Left renal cortex interstitium (tissue), 4 donors: ENCODE results near the gene SP140. TPM values are rescaled to one million over a fixed set of nuclear protein-coding genes. Genes with fewer than 3 reads are reported as not detected.
"Not testable (repeated sequence)": the region's sequence is repeated elsewhere in the genome, so short reads cannot be mapped to it uniquely, and the experiment has no call there.

Source experiments
- DNase-seq, 4 donors: peaks; one replicate each; pipeline ENCODE4 v3.0.0-alpha.2; 2013; ENCODE audit warnings: low read depth in 4 of 4, low spot score in 2 of 4, missing footprints in 1 of 4
- polyA plus RNA-seq, 4 donors: library from polyadenylated mRNA; unstranded; fragments of 120-200 nt; gene quantifications; one replicate each; pipeline ENCODE4 v1.2.1, GENCODE V29; 2013; ENCODE audit not compliant: insufficient read length in 4 of 4

Gene SP140
- polyA plus RNA-seq, 4 donors = 0.24 to 1.4 (median 0.91) TPM

DNA sequence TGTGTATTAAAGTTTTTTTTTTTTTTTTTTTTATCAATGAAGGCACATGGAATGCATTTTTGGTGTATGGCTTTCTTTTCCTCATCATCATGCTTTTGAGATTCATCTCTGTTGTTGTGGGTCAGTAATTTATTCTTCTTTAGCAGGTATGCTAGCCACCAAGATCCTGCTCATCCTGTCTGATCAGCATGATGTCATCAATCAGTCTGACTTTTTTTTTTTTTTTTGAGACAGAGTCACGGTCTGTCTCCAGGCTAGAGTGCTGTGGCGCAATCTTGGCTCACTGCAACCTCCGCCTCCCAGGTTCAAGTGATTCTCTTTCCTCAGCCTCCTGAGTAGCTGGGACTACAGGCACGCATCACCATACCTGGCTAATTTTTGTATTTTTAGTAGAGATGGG, 2.7 kb upstream of the SP140 start:
- DNase-seq = not testable (repeated sequence)

- DNase-seq = no peak
Observed at GRCh38 chr2:230224458-230224857, 1.1 kb upstream of the SP140 start.

GRCh38 chr2:230226051-230226551, 565 bp downstream of the SP140 start:
- DNase-seq = no peak

DNA sequence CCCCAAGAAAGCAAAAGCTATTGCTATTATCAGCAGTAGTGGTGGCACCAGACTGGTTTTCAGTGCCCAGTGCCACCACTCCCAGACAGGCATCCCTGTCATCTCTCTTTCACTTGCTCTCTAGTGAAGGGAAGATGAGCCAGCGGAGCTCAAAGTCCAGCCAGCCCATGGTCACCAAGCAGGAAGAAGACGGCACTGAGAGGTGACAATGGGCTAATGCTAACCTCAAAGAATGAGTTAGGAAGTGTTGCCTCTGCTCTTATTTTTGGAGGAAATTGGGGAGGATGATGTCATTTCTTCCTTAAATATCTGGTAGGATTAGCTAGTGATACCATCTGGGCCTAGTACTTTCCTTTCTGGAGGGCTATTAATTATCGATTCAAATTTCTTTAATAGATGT, 1.7 kb downstream of the SP140 start:
- DNase-seq = no peak

DNA sequence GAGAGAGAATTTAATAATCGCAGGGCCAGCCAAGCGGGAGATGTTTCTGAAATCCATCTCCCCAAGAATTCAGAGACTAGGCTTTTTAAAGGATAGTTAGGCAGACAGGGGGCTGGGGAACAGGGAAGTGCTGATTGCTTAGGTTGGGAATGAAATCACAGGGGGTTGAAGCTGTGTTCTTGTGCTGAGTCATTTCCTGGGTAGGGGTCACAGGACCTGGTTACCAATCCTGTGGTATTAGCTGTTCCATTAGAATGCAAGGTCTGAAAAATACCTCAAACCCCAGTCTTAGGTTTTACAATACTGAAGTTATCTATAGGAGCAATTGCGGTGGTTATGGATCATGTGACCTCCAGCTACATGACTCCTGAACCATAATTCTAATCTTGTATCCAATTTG, 4.6 kb downstream of the SP140 start:
- DNase-seq = no peak

- no peak for DNase-seq
Observed at GRCh38 chr2:230230496-230231200, 5.1 kb downstream of the SP140 start.

GRCh38 chr2:230231251-230231650, 5.7 kb downstream of the SP140 start:
- no peak for DNase-seq

DNA sequence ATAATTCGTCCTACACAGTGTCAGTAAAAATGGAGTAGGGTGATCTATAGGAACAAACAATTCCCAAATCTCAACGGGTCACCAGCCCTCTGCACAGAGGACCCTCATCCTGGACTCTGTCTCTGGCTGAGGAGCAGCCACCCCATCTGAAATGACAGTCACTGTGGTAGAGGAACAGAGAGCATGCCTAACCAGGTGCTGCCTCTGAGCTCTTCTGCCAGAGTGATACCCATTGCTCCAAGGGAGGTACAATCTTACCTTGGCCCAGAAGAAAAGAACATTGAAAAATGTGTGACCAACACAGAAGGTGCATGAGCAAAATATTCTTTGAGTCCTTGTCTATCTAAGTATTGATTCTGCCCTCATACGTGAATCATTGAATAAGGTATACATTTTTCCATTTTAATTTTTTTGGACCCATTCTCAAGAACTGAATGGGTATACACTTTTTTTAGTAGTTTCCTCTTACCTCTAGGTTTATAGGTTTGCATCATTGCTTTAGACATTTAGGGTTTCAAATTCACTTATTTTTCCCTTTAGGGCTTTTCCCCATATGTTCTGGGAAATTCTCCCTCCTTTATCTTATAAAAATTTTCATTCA, 8.7 kb downstream of the SP140 start:
- no peak for DNase-seq

DNA sequence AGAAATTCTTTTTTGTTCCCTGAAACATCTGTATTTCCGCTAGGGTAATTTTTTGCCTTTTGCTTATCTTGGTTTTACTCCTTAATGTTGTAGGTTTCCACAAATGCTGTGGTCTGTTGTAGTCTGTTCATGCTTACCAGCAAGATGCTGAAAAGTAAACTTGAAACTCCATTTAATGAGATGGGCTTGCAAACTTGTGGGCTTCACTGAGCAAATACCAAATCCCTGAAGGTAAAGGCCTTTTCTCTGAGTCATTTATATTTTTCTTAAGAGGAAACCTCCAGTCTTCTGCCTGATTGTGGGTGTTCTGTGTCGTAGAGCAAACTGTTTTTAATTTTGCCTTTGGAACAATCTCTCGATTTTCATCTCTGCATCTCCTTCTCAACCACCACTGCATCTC, 9.3 kb downstream of the SP140 start:
- DNase-seq = no peak

- no peak for DNase-seq
Observed at GRCh38 chr2:230244211-230244610, 18.7 kb downstream of the SP140 start.

GRCh38 chr2:230246206-230246605, 20.7 kb downstream of the SP140 start:
- DNase-seq = no peak

DNA sequence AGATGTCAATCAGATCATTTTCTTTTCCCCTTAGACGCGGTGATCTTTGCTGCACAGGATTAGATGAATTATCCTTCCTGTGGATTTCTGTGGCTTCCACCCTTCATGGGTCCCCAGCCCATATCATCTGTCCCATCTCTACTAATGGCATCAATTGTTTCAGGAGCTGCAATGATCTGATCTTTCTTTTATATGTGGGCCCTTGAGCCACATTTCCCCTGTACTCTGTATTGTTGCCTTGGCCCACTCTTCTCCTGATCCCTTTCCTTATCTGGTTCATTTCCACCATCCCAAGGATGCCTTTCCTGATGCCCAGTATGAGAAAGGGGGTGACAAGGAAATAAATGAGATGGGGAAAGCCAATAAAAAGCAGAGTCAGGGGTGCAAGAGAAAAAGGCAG, 24.7 kb downstream of the SP140 start:
- no peak for DNase-seq

GRCh38 chr2:230254152-230254881, 28.8 kb downstream of the SP140 start:
- no peak for DNase-seq

- DNase-seq = no peak
Observed at GRCh38 chr2:230256733-230257332, 31.3 kb downstream of the SP140 start.

DNA sequence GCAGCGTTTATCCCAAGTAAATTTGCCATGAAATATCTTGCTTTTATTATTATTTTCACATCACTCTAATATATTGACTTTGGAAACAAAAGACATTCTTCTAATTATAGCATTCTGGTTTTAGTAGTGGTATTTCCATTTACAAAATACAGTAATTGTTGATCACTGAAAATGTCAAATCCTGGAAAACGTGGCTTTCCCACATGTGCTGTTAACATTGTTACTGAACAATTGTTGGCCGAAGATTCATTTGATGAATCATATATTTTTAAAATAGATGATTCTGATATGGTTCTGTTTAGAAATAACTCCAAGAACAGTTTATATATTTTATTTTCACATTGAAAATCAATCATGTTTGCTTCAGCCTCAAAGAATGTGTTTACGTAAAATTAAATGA, 32.9 kb downstream of the SP140 start:
- no peak for DNase-seq

GRCh38 chr2:230262246-230262645, 36.7 kb downstream of the SP140 start:
- DNase-seq = no peak

- not testable (repeated sequence) for DNase-seq
Observed at GRCh38 chr2:230264945-230265344, 39.4 kb downstream of the SP140 start.

DNA sequence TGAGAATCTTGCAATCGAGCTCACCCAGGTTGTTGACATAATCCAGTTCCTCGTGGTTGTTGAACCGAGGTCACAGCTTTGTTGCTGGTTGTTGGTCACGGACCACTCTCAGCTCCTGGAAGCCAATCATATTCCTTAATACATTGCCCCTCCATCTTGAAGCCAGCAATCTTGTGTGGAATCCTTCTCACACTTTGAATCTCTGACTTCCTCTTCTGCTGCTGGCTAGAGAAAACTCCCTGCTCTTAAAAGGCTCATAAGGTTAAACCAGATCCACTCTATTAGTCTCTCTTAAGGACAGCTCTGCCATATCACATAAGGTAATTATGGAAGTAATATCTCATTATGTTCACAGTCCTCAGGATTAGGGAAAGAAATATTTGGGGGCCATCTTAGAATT, 41.1 kb downstream of the SP140 start:
- no peak for DNase-seq

- DNase-seq = no peak
Observed at GRCh38 chr2:230267059-230267458, 41.5 kb downstream of the SP140 start.

GRCh38 chr2:230267556-230267955, 42.0 kb downstream of the SP140 start:
- DNase-seq = no peak

DNA sequence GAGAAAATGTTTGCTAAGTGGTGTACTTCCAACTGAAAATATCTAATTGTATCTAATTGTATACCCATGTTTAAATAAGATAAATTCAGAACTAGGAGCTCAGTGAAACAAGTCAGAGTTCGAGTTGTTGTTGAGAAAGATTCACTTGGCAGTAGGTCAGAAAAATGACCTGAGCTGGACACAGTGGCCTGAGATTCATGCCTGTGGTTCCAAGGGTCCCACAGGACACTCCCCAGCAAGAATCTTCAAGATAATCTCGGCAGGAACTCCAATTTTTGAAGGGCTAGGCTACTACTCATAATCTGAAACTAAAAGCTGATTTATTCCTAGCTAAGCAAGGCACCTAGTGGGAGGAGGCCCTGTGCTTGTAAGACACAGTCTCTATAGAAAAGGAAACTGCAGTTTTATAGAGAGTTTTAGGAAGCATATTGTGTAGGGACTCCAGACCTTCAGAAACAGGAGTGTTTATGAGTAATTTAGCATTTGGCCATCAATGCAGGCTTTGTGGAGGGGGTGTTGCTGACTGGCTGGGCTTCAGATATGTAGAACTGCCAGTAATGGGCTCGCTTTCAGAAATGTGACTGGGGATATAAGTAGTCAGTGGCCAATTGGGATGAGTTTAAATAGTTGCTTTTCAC, 43.2 kb downstream of the SP140 start:
- no peak for DNase-seq
